ENCODE results near the gene IGF1R. TPM values are rescaled to one million over a fixed set of nuclear protein-coding genes. Genes with fewer than 3 reads are reported as not detected.

IGF1R gene
- total and polyA plus RNA-seq, 4 donors: 5.9 to 154 (median 27.6) TPM

GRCh38 chr15:98875309-98875708 is 227.0 kb downstream of the IGF1R start:
- H3K9me3 ChIP-seq (ENCODE audit: control insufficient read depth in 4 of 4, insufficient read depth in 3 of 4, low read length in 3 of 4): no peaks in the 10 kb centered on the region
- WGBS, 2 donors: 24 to 53% methylated on average over 3 of the region's 3 CpGs
- H3K9ac ChIP-seq (ENCODE audit: insufficient read depth in 1 of 2, low read length in 2 of 2): no peak overlapping the region
- TF ChIP-seq CTCF (IDR thresholded peaks at IDR 0.05; ENCODE audit: control extremely low read depth, extremely low read depth): no peak
- ATAC-seq (ENCODE audit: insufficient read depth, low FRiP score): no peak
- H3K27me3 ChIP-seq (ENCODE audit: control insufficient read depth in 3 of 3, insufficient read depth in 3 of 3, low read length in 2 of 3): no peaks in the 10 kb centered on the region
- peak overlapping the region in 1 of 2 donors; percentile 33 for H3K27ac ChIP-seq (ENCODE audit: low read depth in 1 of 2, low read length in 1 of 2)
- no peak overlapping the region for H3K4me3 ChIP-seq
- H3K4me1 ChIP-seq (ENCODE audit: control insufficient read depth in 5 of 5, insufficient read depth in 5 of 5, low read length in 5 of 5): peaks cover 11 to 45% (median 29%) of the 10 kb centered on the region in 5 donors
- no peaks in the 10 kb centered on the region for H3K36me3 ChIP-seq (ENCODE audit: control insufficient read depth in 4 of 4, insufficient read depth in 4 of 4, low read length in 4 of 4)
- DNase-seq: no peak

- ATAC-seq (ENCODE audit: insufficient read depth, low FRiP score) (no peak), DNase-seq (no peak)
- Histone ChIP-seq H3K27me3 (ENCODE audit: control insufficient read depth in 3 of 3, insufficient read depth in 3 of 3, low read length in 2 of 3) (no peaks in the 10 kb centered on the region), H3K9ac (ENCODE audit: insufficient read depth in 1 of 2, low read length in 2 of 2) (no peak overlapping the region), H3K4me1 (ENCODE audit: control insufficient read depth in 5 of 5, insufficient read depth in 5 of 5, low read length in 5 of 5) (peaks cover 10 to 45% (median 29%) of the 10 kb centered on the region in 5 donors), H3K27ac (ENCODE audit: low read depth in 1 of 2, low read length in 1 of 2) (peak overlapping the region in 1 of 2 donors; percentile 26), H3K4me3 (no peak overlapping the region), H3K36me3 (ENCODE audit: control insufficient read depth in 4 of 4, insufficient read depth in 4 of 4, low read length in 4 of 4) (no peaks in the 10 kb centered on the region), H3K9me3 (ENCODE audit: control insufficient read depth in 4 of 4, insufficient read depth in 3 of 4, low read length in 3 of 4) (no peaks in the 10 kb centered on the region)
- TF ChIP-seq CTCF (IDR thresholded peaks at IDR 0.05; ENCODE audit: control extremely low read depth, extremely low read depth): no peak
- 75 to 77% methylated on average over 5 of the region's 5 CpGs for WGBS, 2 donors
These were observed 228.4 kb downstream of the IGF1R start for GRCh38 chr15:98876451-98877369.

- no peak for TF ChIP-seq CTCF (IDR thresholded peaks at IDR 0.05; ENCODE audit: control extremely low read depth, extremely low read depth)
- peak overlapping the region in 1 of 2 donors; percentile 68 for H3K27ac ChIP-seq (ENCODE audit: low read depth in 1 of 2, low read length in 1 of 2)
- H3K9ac ChIP-seq (ENCODE audit: insufficient read depth in 1 of 2, low read length in 2 of 2): no peak overlapping the region
- DNase-seq (no peak), ATAC-seq (ENCODE audit: insufficient read depth, low FRiP score) (no peak)
- WGBS, 2 donors: 59 to 77% methylated on average over 3 of the region's 3 CpGs
- H3K4me3 ChIP-seq: no peak overlapping the region
- H3K27me3 ChIP-seq (ENCODE audit: control insufficient read depth in 3 of 3, insufficient read depth in 3 of 3, low read length in 2 of 3): no peaks in the 10 kb centered on the region
- H3K9me3 ChIP-seq (ENCODE audit: control insufficient read depth in 4 of 4, insufficient read depth in 3 of 4, low read length in 3 of 4): no peaks in the 10 kb centered on the region
- H3K4me1 ChIP-seq (ENCODE audit: control insufficient read depth in 5 of 5, insufficient read depth in 5 of 5, low read length in 5 of 5): peaks cover 12 to 38% (median 29%) of the 10 kb centered on the region in 5 donors
- H3K36me3 ChIP-seq (ENCODE audit: control insufficient read depth in 4 of 4, insufficient read depth in 4 of 4, low read length in 4 of 4): no peaks in the 10 kb centered on the region
These were observed 229.8 kb downstream of the IGF1R start for GRCh38 chr15:98878172-98878571.

All from lung (tissue), 12 donors.